CD4-positive, alpha-beta T cell treated with Interleukin-6 for 4 hours (primary cell): Measurements from ENCODE around the gene CELF5.
"Not testable (repeated sequence)": the region's sequence is repeated elsewhere in the genome, so short reads cannot be mapped to it uniquely, and the experiment has no call there.

Experiments used
- DNase-seq: peaks from one replicate; pipeline ENCODE4 v3.0.0-alpha.2; 2020; ENCODE audit warnings: mixed read lengths

CELF5 gene

GRCh38 chr19:3208317-3209207, 15.9 kb upstream of the CELF5 start:
- no peak for DNase-seq

DNA sequence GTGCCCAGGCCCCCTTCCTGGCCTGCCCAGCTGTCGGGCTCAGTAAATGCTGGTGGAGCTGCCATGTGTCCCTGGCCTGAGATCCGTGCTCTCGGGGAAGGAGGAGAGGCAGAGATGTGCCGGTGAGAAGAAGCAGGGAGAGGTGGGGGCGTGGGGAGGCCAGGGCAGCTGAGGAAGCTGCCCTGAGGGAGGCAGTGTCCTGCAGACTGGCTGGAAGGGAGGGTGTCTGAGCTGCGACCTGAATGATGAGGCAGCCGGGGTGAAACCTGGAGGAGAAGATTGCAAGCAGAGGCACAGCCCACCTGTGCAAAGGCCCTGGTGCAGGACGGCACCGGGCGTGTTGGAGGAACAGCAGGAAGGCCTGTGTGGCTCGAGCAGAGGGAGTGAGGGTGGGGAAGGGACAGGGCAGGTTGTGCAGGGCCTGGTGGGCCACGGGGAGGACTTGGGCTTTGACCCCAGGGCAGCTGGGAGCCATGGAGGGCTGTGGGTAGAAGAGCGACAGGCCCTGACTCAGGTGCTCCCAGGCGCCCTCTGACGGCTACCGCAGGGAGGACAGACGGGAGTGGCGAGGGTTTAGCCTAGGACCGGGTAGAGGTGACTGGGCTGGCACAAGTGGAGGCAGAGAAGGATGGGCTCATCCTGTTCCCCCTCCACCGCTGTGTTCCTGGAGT, 14.0 kb upstream of the CELF5 start:
- peak; percentile 75 for DNase-seq

DNA sequence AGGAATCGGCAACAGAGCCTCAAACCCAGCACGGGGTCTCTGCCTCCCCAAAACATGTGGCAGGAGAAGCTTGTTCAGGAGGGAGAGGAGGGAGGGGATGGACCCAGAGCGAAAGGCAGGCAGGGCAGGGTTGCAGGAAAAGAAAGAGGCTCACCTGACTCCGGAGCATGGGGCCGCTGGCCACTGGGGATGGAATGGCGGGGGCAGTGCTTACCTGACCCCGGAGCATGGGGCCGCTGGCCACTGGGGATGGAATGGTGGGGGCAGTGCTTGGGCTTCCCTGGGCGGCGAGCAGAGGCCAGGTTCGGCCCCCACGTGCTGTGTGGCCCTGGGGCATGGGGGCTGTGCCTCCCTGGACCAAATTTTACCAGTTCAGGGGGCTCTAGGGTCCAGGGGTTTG, 13.3 kb upstream of the CELF5 start:
- DNase-seq = no peak

DNA sequence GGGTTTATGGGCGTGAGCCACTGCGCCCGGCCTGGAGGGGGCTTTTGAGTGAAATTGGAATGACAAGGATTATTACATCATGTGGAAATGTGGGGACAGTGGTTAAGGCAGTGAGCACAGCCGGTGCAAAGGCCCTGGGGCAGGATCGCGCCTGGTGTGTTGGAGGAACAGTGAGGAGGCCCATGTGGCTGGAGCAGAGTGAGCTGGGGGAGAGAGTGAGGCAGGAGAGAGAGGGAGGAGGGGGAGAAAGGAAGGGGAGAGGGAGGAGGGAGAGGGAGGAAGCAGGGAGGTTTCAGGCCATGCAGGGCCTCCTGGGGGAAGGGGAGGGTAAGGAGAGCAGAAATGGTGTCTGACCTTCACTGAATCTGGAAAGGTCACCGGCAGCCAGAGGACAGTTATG, 11.3 kb upstream of the CELF5 start:
- DNase-seq = no peak

- DNase-seq = no peak
Observed at GRCh38 chr19:3216874-3217273, 7.6 kb upstream of the CELF5 start.

GRCh38 chr19:3220576-3220975, 3.9 kb upstream of the CELF5 start:
- no peak for DNase-seq

- DNase-seq = not testable (repeated sequence)
Observed at GRCh38 chr19:3221576-3221975, 2.9 kb upstream of the CELF5 start.

- DNase-seq = no peak
Observed at GRCh38 chr19:3222709-3223108, 1.8 kb upstream of the CELF5 start.

DNA sequence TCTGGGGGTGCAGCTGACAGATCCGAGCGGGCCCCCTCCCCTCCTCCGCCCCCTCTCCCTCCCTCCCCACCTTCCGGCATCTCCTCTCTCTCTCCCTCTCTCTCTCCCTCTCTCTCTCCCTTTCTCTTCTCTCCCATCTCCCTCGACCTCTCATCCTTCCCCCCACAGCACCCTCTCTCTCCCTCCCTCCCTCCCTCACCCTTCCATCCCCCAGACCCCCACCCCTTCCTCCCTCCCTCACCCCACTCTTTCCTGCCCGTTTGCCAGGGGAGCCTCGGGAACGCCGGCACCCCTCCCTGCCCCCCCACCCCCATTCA, 666 bp downstream of the CELF5 start:
- no peak for DNase-seq

DNA sequence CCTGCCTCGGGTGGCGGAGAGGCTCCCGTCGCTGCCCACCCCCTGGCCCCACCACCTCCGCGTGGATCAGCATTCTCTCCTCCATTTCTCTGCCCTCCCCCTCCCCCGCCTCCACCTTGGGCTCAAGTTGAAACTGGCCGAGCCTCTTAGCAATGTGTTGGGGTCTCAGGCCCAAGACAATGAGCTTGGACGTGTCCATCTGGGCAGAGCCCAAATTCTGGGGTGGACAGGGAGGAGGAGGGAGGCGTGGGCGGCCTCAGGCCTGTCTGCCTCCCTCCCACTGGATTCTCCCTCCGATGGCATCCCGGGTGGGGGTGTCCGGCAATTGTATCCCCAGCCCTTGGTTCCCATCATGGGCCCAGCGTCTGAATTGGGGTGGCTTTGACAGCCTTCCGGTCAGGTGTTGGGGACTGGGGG, 1.2 kb downstream of the CELF5 start:
- DNase-seq = no peak

- no peak for DNase-seq
Observed at GRCh38 chr19:3227054-3227626, 2.7 kb downstream of the CELF5 start.

GRCh38 chr19:3229346-3229743, 4.9 kb downstream of the CELF5 start:
- DNase-seq = no peak

GRCh38 chr19:3229888-3230496, 5.5 kb downstream of the CELF5 start:
- no peak for DNase-seq

GRCh38 chr19:3231288-3231687, 6.8 kb downstream of the CELF5 start:
- no peak for DNase-seq

- no peak for DNase-seq
Observed at GRCh38 chr19:3233116-3233515, 8.7 kb downstream of the CELF5 start.

GRCh38 chr19:3233831-3234230, 9.4 kb downstream of the CELF5 start:
- DNase-seq = no peak

DNA sequence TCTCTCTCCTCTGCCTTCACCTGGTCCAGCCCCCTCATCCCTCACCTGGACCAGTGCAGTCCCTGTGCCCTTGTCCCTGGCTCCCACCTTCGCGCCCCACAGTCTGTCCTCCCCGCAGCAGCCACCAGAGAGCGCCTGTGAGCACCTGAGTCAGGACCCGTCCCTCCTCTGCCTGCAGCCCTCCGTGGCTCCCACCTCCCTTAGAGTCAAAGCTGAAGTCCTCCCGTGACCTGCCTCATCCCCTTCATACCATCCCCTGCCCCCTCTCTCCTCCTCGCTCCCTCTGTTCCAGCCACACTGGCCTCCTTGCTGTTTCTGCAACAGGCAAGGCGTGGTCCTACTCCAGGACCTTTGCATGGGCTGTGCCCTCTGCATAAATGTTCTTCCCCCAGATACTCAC, 10.3 kb downstream of the CELF5 start:
- no peak for DNase-seq

DNA sequence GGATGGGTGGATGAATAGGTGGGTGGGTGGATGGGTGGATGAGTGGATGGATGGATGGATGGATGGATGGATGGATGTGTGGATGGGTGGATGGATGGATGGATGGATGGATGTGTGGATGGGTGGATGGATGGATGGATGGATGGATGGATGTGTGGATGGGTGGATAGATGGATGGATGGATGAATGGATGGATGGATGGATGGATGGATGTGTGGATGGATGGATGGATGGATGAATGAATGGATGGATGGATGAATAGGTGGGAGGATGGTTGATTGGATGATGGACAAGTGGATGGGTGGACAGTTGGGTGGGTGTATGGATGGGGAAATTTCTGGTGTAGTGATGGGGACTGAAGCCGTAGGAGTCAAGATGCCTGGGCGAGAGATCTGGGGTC, 11.1 kb downstream of the CELF5 start:
- not testable (repeated sequence) for DNase-seq

- DNase-seq = no peak
Observed at GRCh38 chr19:3236272-3236671, 11.8 kb downstream of the CELF5 start.

- no peak for DNase-seq
Observed at GRCh38 chr19:3238066-3238561, 13.7 kb downstream of the CELF5 start.

- no peak for DNase-seq
Observed at GRCh38 chr19:3239367-3239766, 14.9 kb downstream of the CELF5 start.

DNA sequence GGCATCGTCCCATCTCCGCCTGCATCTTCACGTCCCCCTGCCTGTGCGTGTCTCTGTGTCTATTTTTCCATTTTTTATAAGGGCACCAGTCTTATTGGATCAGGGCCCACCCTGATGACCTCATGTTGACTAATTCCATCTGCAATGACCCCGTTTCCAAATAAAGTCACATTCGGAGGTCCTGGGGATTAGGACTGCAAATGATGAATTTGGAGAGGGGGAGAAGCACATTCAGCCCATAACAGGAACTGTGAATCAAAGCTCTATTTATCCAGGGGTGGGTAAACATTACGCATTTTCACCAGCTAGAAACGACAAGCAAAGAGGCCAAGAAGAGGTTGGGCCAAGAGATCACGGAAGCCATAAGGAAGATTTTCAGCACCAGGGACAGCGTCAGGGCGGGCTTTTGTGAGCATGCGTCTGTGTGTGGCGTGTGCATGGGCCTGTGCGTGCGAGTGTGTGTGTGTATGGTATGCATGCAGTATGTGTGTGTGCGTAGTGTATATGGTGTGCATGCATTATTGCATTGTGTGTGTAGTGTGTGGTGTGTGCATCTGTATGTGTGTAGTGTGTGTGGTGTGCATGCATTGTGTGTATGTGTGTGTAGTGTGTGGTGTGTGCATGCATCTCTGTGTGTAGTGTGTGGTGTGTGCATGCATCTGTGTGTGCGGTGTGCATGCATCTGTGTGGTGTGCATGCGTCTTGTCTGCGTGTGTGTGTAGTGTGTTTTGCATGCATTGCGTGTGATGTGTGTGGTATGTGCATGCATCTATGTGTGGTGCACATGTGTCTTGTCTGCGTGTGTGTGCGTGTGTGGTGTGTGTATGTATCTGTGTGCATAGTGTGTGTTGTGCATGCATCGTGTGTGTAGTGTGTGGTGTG, 19.6 kb downstream of the CELF5 start:
- peak; percentile 56 for DNase-seq

GRCh38 chr19:3245050-3245449, 20.6 kb downstream of the CELF5 start:
- no peak for DNase-seq
